Stimulated activated CD4-positive, alpha-beta T cell treated with anti-CD3 and anti-CD28 coated beads, Interleukin-4, amount 100 ng/mL, for 4 hours (primary cell): ENCODE data around the gene CACNB4.
"Not testable (repeated sequence)": the region's sequence is repeated elsewhere in the genome, so short reads cannot be mapped to it uniquely, and the experiment has no call there.

ENCODE experiments used
- DNase-seq, 2 experiments: peaks; one replicate each; pipeline ENCODE4 v3.0.0-alpha.2; 2020

Gene CACNB4

GRCh38 chr2:152098496-152099366 lies at the start of gene CACNB4:
TSS of gene CACNB4 (minus strand) at chr2:152099044.
- peak in 1 of 2 experiments; percentile 10 for DNase-seq

- no peak for DNase-seq
Observed at GRCh38 chr2:152134488-152135280, 35.8 kb upstream of the CACNB4 start.

GRCh38 chr2:152132306-152132705 lies 33.5 kb upstream of the CACNB4 start:
- DNase-seq, result no peak

GRCh38 chr2:152127628-152128027 lies 28.8 kb upstream of the CACNB4 start:
- DNase-seq, result no peak

- DNase-seq, result no peak
Observed at GRCh38 chr2:152126664-152127063, 27.8 kb upstream of the CACNB4 start.

- DNase-seq, result no peak
Observed at GRCh38 chr2:152122161-152122560, 23.3 kb upstream of the CACNB4 start.

- DNase-seq, result no peak
Observed at GRCh38 chr2:152120430-152120829, 21.6 kb upstream of the CACNB4 start.

- DNase-seq, result no peak
Observed at GRCh38 chr2:152115952-152116351, 17.1 kb upstream of the CACNB4 start.

GRCh38 chr2:152114366-152114765 lies 15.5 kb upstream of the CACNB4 start:
- no peak for DNase-seq

- DNase-seq, result not testable (repeated sequence)
Observed at GRCh38 chr2:152107140-152107539, 8.3 kb upstream of the CACNB4 start.

- no peak for DNase-seq
Observed at GRCh38 chr2:152106464-152106863, 7.6 kb upstream of the CACNB4 start.

GRCh38 chr2:152103271-152103670 lies 4.4 kb upstream of the CACNB4 start:
- DNase-seq, result no peak

- DNase-seq, result no peak
Observed at GRCh38 chr2:152100961-152101360, 2.1 kb upstream of the CACNB4 start.

GRCh38 chr2:152099367-152100050 lies 665 bp upstream of the CACNB4 start:
- no peak for DNase-seq

- no peak for DNase-seq
Observed at GRCh38 chr2:152097801-152098495, 896 bp downstream of the CACNB4 start.

GRCh38 chr2:152097290-152097800 lies 1.5 kb downstream of the CACNB4 start:
- no peak for DNase-seq

GRCh38 chr2:152095146-152095545 lies 3.7 kb downstream of the CACNB4 start:
- no peak for DNase-seq

GRCh38 chr2:152094014-152094413 lies 4.8 kb downstream of the CACNB4 start:
- DNase-seq, result no peak

- DNase-seq, result no peak
Observed at GRCh38 chr2:152093464-152093863, 5.4 kb downstream of the CACNB4 start.

- DNase-seq, result no peak
Observed at GRCh38 chr2:152092095-152092494, 6.7 kb downstream of the CACNB4 start.

- not testable (repeated sequence) for DNase-seq
Observed at GRCh38 chr2:152090726-152091125, 8.1 kb downstream of the CACNB4 start.

GRCh38 chr2:152089238-152089637 lies 9.6 kb downstream of the CACNB4 start:
- DNase-seq, result no peak
